H1 (cell line): ENCODE data around the gene RAB10. TPM values are rescaled to one million over a fixed set of nuclear protein-coding genes. Genes with fewer than 3 reads are reported as not detected.
A peak's percentile ranks its signal among the peaks of the same experiment; 100 is the strongest.

Source experiments
- CTCF ChIA-PET: fragments of 300-600 bp; sonication (Branson Sonifier 250); formaldehyde crosslinking; loops from one replicate; lab custom pipeline; 2021; ENCODE audit not compliant: partially characterized antibody; lab: Charles Lee
- POLR2A ChIA-PET: fragments of 300-600 bp; sonication (Branson Sonifier 250); formaldehyde crosslinking; loops from one replicate; lab custom pipeline; 2021; ENCODE audit warnings: inconsistent platforms; ENCODE audit not compliant: partially characterized antibody; lab: Charles Lee
- DNase-seq, 2 experiments: peaks; one replicate each; pipeline versions ENCODE4 v3.0.0 to v3.0.0-alpha.2; 2010 to 2022; ENCODE audit warnings: low spot score in 2 of 2, low read depth in 1 of 2, mixed read lengths in 1 of 2
- FAIRE-seq: peaks from 2 replicates; lab custom pipeline; 2011; peaks lifted over from hg19 to GRCh38; lab: Jason Lieb, UNC
- H2AFZ ChIP-seq: 2 replicates; pipeline ENCODE4 v1.8.1; 2012; ENCODE audit warnings: low read length, inconsistent platforms
- H2AK5ac ChIP-seq: 2 replicates; pipeline ENCODE4 v1.6.1; 2013; ENCODE audit warnings: low read depth, low read length
- H2BK120ac ChIP-seq: replicated peaks from 2 replicates; pipeline ENCODE3; 2013; ENCODE audit warnings: low read depth, low read length, inconsistent platforms
- H2BK12ac ChIP-seq: 2 replicates; pipeline ENCODE4 v1.6.1; 2013; ENCODE audit warnings: low read depth, low read length
- H2BK15ac ChIP-seq: 2 replicates; pipeline ENCODE4 v1.6.1; 2013; ENCODE audit warnings: low read length
- H2BK20ac ChIP-seq: 2 replicates; pipeline ENCODE4 v1.6.1; 2013; ENCODE audit warnings: low read length
- H2BK5ac ChIP-seq: 2 replicates; pipeline ENCODE4 v1.6.1; 2013; ENCODE audit warnings: low read depth, low read length
- H3K14ac ChIP-seq: 2 replicates; pipeline ENCODE4 v1.6.1; 2013; ENCODE audit warnings: inconsistent platforms; ENCODE audit not compliant: insufficient read length
- H3K18ac ChIP-seq: 2 replicates; pipeline ENCODE4 v1.6.1; 2013; ENCODE audit warnings: low read length; ENCODE audit errors: extremely low read depth
- H3K23ac ChIP-seq: 2 replicates; pipeline ENCODE4 v1.6.1; 2013; ENCODE audit warnings: inconsistent platforms; ENCODE audit not compliant: insufficient read length
- H3K23me2 ChIP-seq: 2 replicates; pipeline ENCODE4 v1.6.1; 2013; ENCODE audit warnings: low read depth, low read length
- H3K27ac ChIP-seq: 2 replicates; pipeline ENCODE4 v1.6.1; 2011; ENCODE audit warnings: low read depth, low read length, inconsistent platforms
- H3K27me3 ChIP-seq, 4 experiments: replicated peaks in 1 of 4; 1 replicate in 1 of 4; 2 replicates in 3 of 4; pipeline versions ENCODE4 v1.6.1 to v1.8.1; 2011 to 2013; ENCODE audit warnings: low read length in 3 of 4, mild to moderate bottlenecking in 3 of 4, inconsistent platforms in 2 of 4, mixed read lengths in 2 of 4, moderate library complexity in 1 of 4; ENCODE audit not compliant: control insufficient read depth in 3 of 4, insufficient read depth in 3 of 4; ENCODE audit errors: extremely low read depth in 1 of 4
- H3K36me3 ChIP-seq, 4 experiments: 2 replicates each; pipeline versions ENCODE4 v1.6.1 to v1.8.1; 2011 to 2013; ENCODE audit warnings: mild to moderate bottlenecking in 4 of 4, low read length in 3 of 4, moderate library complexity in 2 of 4, control low read depth in 1 of 4, inconsistent platforms in 1 of 4; ENCODE audit not compliant: insufficient read depth in 4 of 4, control insufficient read depth in 2 of 4
- H3K4ac ChIP-seq: replicated peaks from 2 replicates; pipeline ENCODE3; 2013; ENCODE audit warnings: low read length, low read depth, mixed read lengths, inconsistent platforms; ENCODE audit not compliant: insufficient read length
- H3K4me1 ChIP-seq, 4 experiments: replicated peaks in 1 of 4; 1 replicate in 1 of 4; 2 replicates in 3 of 4; pipeline versions ENCODE4 v1.6.1 to v1.8.1; 2011 to 2013; ENCODE audit warnings: low read length in 3 of 4, inconsistent platforms in 2 of 4, mixed read lengths in 1 of 4; ENCODE audit not compliant: insufficient read depth in 4 of 4, control insufficient read depth in 3 of 4
- H3K4me2 ChIP-seq, 2 experiments: 2 replicates each; pipeline versions ENCODE4 v1.6.1 to v1.8.1; 2011 to 2013; ENCODE audit warnings: low read depth in 2 of 2, low read length in 2 of 2, control low read depth in 1 of 2, inconsistent platforms in 1 of 2, mild to moderate bottlenecking in 1 of 2; ENCODE audit not compliant: insufficient read depth in 1 of 2
- H3K4me3 ChIP-seq, 4 experiments: fragments of 200-600, 300-600 bp in 1 of 4; sonication (generic), shearing (Covaris generic), sonication (Bioruptor Twin) in 1 of 4; 2 replicates each; pipeline versions ENCODE4 v1.5.1 to v1.8.1; 2011 to 2016; ENCODE audit warnings: low read length in 4 of 4, low read depth in 3 of 4, control low read depth in 2 of 4, inconsistent platforms in 2 of 4, mild to moderate bottlenecking in 2 of 4, mixed read lengths in 1 of 4, moderate library complexity in 1 of 4; ENCODE audit not compliant: insufficient read depth in 2 of 4; ENCODE audit errors: extremely low read depth in 1 of 4
- H3K56ac ChIP-seq: replicated peaks from 2 replicates; pipeline ENCODE3; 2013; ENCODE audit warnings: low read depth, mild to moderate bottlenecking, mixed read lengths, low read length, inconsistent platforms; ENCODE audit not compliant: insufficient read length
- H3K79me1 ChIP-seq: 2 replicates; pipeline ENCODE4 v1.6.1; 2013; ENCODE audit warnings: low read depth, low read length, control low read depth
- H3K79me2 ChIP-seq, 2 experiments: 2 replicates each; pipeline versions ENCODE4 v1.6.1 to v1.8.1; 2012 to 2013; ENCODE audit warnings: low read length in 2 of 2, mild to moderate bottlenecking in 2 of 2, inconsistent platforms in 1 of 2; ENCODE audit not compliant: insufficient read depth in 2 of 2, control insufficient read depth in 1 of 2
- H3K9ac ChIP-seq, 4 experiments: replicated peaks in 1 of 4; 1 replicate in 1 of 4; 2 replicates in 3 of 4; pipeline versions ENCODE4 v1.6.1 to v1.8.1; 2011 to 2013; ENCODE audit warnings: low read depth in 3 of 4, low read length in 3 of 4, control low read depth in 2 of 4, mild to moderate bottlenecking in 2 of 4, moderate library complexity in 2 of 4, inconsistent platforms in 1 of 4; ENCODE audit errors: extremely low read depth in 1 of 4
- H3K9me3 ChIP-seq, 2 experiments: 2 replicates each; pipeline versions ENCODE4 v1.6.1 to v1.8.1; 2012 to 2013; ENCODE audit warnings: mild to moderate bottlenecking in 2 of 2, moderate library complexity in 2 of 2, control low read depth in 1 of 2, inconsistent platforms in 1 of 2, low read depth in 1 of 2, low read length in 1 of 2, mixed read lengths in 1 of 2; ENCODE audit not compliant: insufficient read depth in 2 of 2
- H4K20me1 ChIP-seq, 2 experiments: replicated peaks in 1 of 2; 2 replicates each; pipeline versions ENCODE3 to v1.8.1; 2011 to 2013; ENCODE audit warnings: inconsistent platforms in 2 of 2, low read length in 2 of 2, mild to moderate bottlenecking in 1 of 2; ENCODE audit not compliant: insufficient read depth in 2 of 2, control insufficient read depth in 1 of 2
- H4K5ac ChIP-seq: 2 replicates; pipeline ENCODE4 v1.6.1; 2013; ENCODE audit warnings: low read length, low read depth, mixed read lengths, inconsistent platforms; ENCODE audit not compliant: insufficient read length
- H4K8ac ChIP-seq: 2 replicates; pipeline ENCODE4 v1.8.0; 2013; ENCODE audit warnings: mild to moderate bottlenecking, moderate library complexity, low read length, inconsistent platforms; ENCODE audit not compliant: insufficient read depth; ENCODE audit errors: extremely low read depth
- H4K91ac ChIP-seq: replicated peaks from 2 replicates; pipeline ENCODE3; 2013; ENCODE audit warnings: low read length, mixed read lengths, inconsistent platforms; ENCODE audit not compliant: insufficient read length
- CBX5 ChIP-seq: fragments of 300-800, 300-1000 bp; sonication (generic); IDR thresholded peaks from 2 replicates; pipeline ENCODE4 v1.7.1; 2016; ENCODE audit warnings: antibody characterized with exemption, low read length, low read depth
- HDAC2 ChIP-seq, 2 experiments: fragments of 300-600 bp in 1 of 2; sonication (generic) in 1 of 2; IDR thresholded peaks; 2 replicates each; pipeline ENCODE4 v1.6.1; 2011 to 2012; ENCODE audit warnings: low read depth in 2 of 2, low read length in 2 of 2, mild to moderate bottlenecking in 2 of 2, moderate library complexity in 2 of 2, borderline replicate concordance in 1 of 2, inconsistent platforms in 1 of 2
- MAX ChIP-seq: IDR thresholded peaks from 2 replicates; pipeline ENCODE4 v1.6.1; 2012; ENCODE audit warnings: inconsistent platforms
- NANOG ChIP-seq: IDR thresholded peaks from 2 replicates; pipeline ENCODE4 v1.6.1; 2011; ENCODE audit warnings: low read length, low read depth, mild to moderate bottlenecking, inconsistent platforms; ENCODE audit not compliant: insufficient read depth, poor library complexity, severe bottlenecking
- POLR2AphosphoS5 ChIP-seq: IDR thresholded peaks from 2 replicates; pipeline ENCODE4 v1.6.1; 2011; ENCODE audit warnings: low read depth, low read length
- RAD21 ChIP-seq, 2 experiments: IDR thresholded peaks in 1 of 2; conservative IDR thresholded peaks in 1 of 2; 2 replicates each; pipeline ENCODE4 v1.6.1; 2011; ENCODE audit warnings: low read depth in 2 of 2, low read length in 2 of 2, improper control_type of control experiment in 1 of 2, inconsistent platforms in 1 of 2, mild to moderate bottlenecking in 1 of 2, moderate library complexity in 1 of 2
- RBBP5 ChIP-seq: IDR thresholded peaks from 2 replicates; pipeline ENCODE4 v1.7.1; 2012; ENCODE audit warnings: low read depth, mild to moderate bottlenecking, inconsistent platforms, low read length, moderate library complexity, borderline replicate concordance
- RNF2 ChIP-seq: fragments of 200-900, 300-1000 bp; sonication (generic); IDR thresholded peaks from 2 replicates; pipeline ENCODE4 v1.7.1; 2016; ENCODE audit warnings: borderline replicate concordance, low read depth, mild to moderate bottlenecking, antibody characterized with exemption, low read length; ENCODE audit not compliant: poor library complexity, severe bottlenecking; ENCODE audit errors: missing control alignments
- SP4 ChIP-seq: IDR thresholded peaks from 2 replicates; pipeline ENCODE4 v1.6.1; 2012; ENCODE audit warnings: low read length, inconsistent platforms
- TCF12 ChIP-seq: IDR thresholded peaks from 2 replicates; pipeline ENCODE4 v1.6.1; 2011; ENCODE audit warnings: low read depth, mild to moderate bottlenecking, low read length
- YY1 ChIP-seq: IDR thresholded peaks from 2 replicates; pipeline ENCODE4 v1.6.1; 2011; ENCODE audit warnings: low read depth, mild to moderate bottlenecking, low read length
- WGBS, 2 experiments: shearing (Covaris generic) in 1 of 2; methylation state at CpG; one replicate each; pipeline versions ENCODE4 v1.1.6 to v1.1.7; 2013 to 2015; ENCODE audit warnings: low lambda C conversion rate in 2 of 2, mixed read lengths in 2 of 2, inconsistent platforms in 1 of 2, low coverage in 1 of 2, missing lambda C conversion rate in 1 of 2; ENCODE audit not compliant: insufficient replicate concordance in 2 of 2, insufficient coverage in 1 of 2, insufficient read length in 1 of 2; ENCODE audit errors: extremely low coverage in 1 of 2, missing lambda C conversion rate in 1 of 2; 5-methylcytosine and 5-hydroxymethylcytosine counted together
- polyA plus RNA-seq, 7 experiments: library from polyadenylated mRNA; depleted of rRNA in 3 of 7; stranded (reverse) in 5 of 7; unstranded in 2 of 7; fragments of >200 nt in 5 of 7; fragments of 200-250 nt in 2 of 7; gene quantifications; 1 replicate in 5 of 7; 2 replicates in 1 of 7; 4 replicates in 1 of 7; pipeline versions ENCODE4 v1.2.1 to v1.2.3, GENCODE V29; 2011 to 2013; ENCODE audit warnings: missing spikeins in 2 of 7, mixed read lengths in 2 of 7
- total RNA-seq: library from RNA; stranded (reverse); fragmentation: NEBNext Ultra II Directional; extraction: Animal tissue kit (Norgen Biotek cat#: 25700); gene quantifications from 2 replicates; pipeline ENCODE4 v1.2.1, GENCODE V29; 2021

Gene RAB10
- total and polyA plus RNA-seq, 2 of the 8 experiments (the other 6 are each of a cell fraction or from before 2014, with no cell fraction given), result 42.6 to 136 TPM

- Histone ChIP-seq H4K91ac (no peak overlapping the region), H2BK12ac (no peak overlapping the region), H2AFZ (no peak overlapping the region), H3K27ac (no peak overlapping the region), H2BK20ac (no peak overlapping the region), H3K4me2 (peak overlapping the region; percentile 71 to 88), H3K27me3 (no peaks in the 10 kb centered on the region), H3K79me2 (peaks cover 46 to 60% of the 10 kb centered on the region in 2 experiments), H3K79me1 (0 out of 2 replicates have a peak, but pooled peaks cover 2% of the 10 kb centered on the region), H4K20me1 (peaks cover 14 to 16% of the 10 kb centered on the region in 2 experiments), H3K36me3 (peaks cover 0 to 8% (median 0%) of the 10 kb centered on the region in 4 experiments; a peak in 2 of 8 replicates), H3K56ac (no peak overlapping the region), H2AK5ac (no peak overlapping the region), H3K4ac (no peak overlapping the region), H3K14ac (no peak overlapping the region), H3K18ac (no peak overlapping the region), H4K5ac (no peak overlapping the region), H3K4me1 (peaks cover 0 to 4% (median 1%) of the 10 kb centered on the region in 4 experiments; a peak in 6 of 7 replicates), H3K9me3 (no peaks in the 10 kb centered on the region), H3K9ac (peak overlapping the region; percentile 5 to 96 (median 78); a peak in 4 of 7 replicates), H4K8ac (no peak overlapping the region), H2BK120ac (no peak overlapping the region), H3K23me2 (peaks cover 6% of the 10 kb centered on the region; the same call in 1 of the 2 replicates), H2BK5ac (no peak overlapping the region; the same call in 1 of the 2 replicates), H2BK15ac (no peak overlapping the region), H3K4me3 (peak overlapping the region; percentile 97 to 99 (median 99)), H3K23ac (no peak overlapping the region)
- ChIA-PET CTCF (interaction anchor here (0.7 to 1.7 kb wide), 9 partner anchors 12 to 183 kb away, joined by 3 to 5 read pairs (median 3); no protein-coding TSS in a partner anchor), POLR2A (interaction anchor here (0.6 to 4.7 kb wide), 26 partner anchors 9 to 309 kb away, joined by 3 to 44 read pairs (median 4); no protein-coding TSS in a partner anchor)
- 16% methylated on average over 12 of the region's 12 CpGs; no CpG with 5 or more reads in 1 of the 2 experiments for WGBS, 2 experiments
- no peak for FAIRE-seq
- no peak for DNase-seq
- TF ChIP-seq HDAC2 (IDR thresholded peaks at IDR 0.05; ENCODE audit: borderline replicate concordance in 1 of 2, low read depth in 2 of 2, low read length in 2 of 2) (no peak), TCF12 (no peak), RBBP5 (no peak), MAX (no peak), RAD21 (IDR thresholded peaks at IDR 0.05 in 1 of 2, conservative IDR thresholded peaks at IDR 0.05 in 1 of 2; ENCODE audit: low read depth in 2 of 2, low read length in 2 of 2) (no peak), YY1 (no peak), NANOG (no peak), SP4 (no peak), POLR2AphosphoS5 (no peak), CBX5 (no peak), RNF2 (no peak)
Measured at GRCh38 chr2:26035090-26035743, 1.3 kb downstream of the RAB10 start.
